Erythroblast (primary cell): ENCODE results near the gene PPIL1.

Source experiments
- GATA1 ChIP-seq: IDR thresholded peaks from 2 replicates; pipeline ENCODE4 v1.6.1; 2011; ENCODE audit warnings: low read depth, mild to moderate bottlenecking, control low read depth, low read length, moderate library complexity
- POLR2A ChIP-seq: IDR thresholded peaks from 2 replicates; pipeline ENCODE4 v1.6.1; 2011; ENCODE audit warnings: mild to moderate bottlenecking, low read length

DNA sequence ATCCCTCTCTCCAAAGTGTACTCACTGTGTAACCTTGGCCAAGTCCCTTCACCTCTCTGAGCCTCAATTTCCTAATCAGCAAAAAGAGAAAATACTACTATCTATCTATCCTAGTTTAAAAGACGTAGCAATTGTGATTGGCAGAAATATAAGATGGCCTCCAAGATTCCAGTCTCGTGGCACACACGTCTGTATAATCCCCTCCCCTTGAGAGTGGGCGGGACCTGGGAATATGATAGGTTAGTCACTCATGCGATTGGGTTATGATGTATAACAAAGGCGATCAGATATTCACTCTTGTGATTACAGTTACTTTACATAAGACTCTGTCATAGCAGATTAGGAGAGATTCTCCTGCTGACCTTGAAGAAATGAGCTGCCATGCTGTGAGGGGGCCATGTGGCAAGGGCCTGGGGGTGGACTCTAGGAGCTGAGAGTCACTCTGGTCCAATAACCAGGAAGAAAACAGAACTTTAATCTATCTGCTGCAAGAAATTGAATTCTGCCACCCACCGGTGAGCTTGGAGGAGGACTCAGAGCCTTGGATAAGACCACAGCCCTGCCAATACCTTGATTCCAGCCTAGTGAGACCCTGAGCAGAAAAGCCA lies 41.3 kb downstream of the PPIL1 start:
- TF ChIP-seq POLR2A (no peak), GATA1 (no peak)
